Measurements from ENCODE around the gene EFNA4.

GRCh38 chr1:155049651-155050559 is 13.6 kb upstream of the EFNA4 start:
- TF ChIP-seq CTCF (conservative IDR thresholded peaks at IDR 0.05; ENCODE audit: low read depth, low read length) (no peak), USF2 (IDR thresholded peaks at IDR 0.05; ENCODE audit: low read depth, low read length) (no peak), MAZ (IDR thresholded peaks at IDR 0.05; ENCODE audit: borderline replicate concordance, low read depth, low read length) (no peak), SMC3 (IDR thresholded peaks at IDR 0.05; ENCODE audit: low read depth, low read length) (no peak), RAD21 (IDR thresholded peaks at IDR 0.05; ENCODE audit: low read length) (no peak), RFX5 (IDR thresholded peaks at IDR 0.05; ENCODE audit: low read depth, low read length) (no peak), POLR2A (IDR thresholded peaks at IDR 0.05; ENCODE audit: low read depth, low read length) (no peak), MXI1 (IDR thresholded peaks at IDR 0.05; ENCODE audit: borderline replicate concordance, low read depth, low read length) (no peak), MAFK (IDR thresholded peaks at IDR 0.05; ENCODE audit: low read depth, low read length) (no peak)
